ENCODE results near the gene AFTPH.

AFTPH gene

DNA sequence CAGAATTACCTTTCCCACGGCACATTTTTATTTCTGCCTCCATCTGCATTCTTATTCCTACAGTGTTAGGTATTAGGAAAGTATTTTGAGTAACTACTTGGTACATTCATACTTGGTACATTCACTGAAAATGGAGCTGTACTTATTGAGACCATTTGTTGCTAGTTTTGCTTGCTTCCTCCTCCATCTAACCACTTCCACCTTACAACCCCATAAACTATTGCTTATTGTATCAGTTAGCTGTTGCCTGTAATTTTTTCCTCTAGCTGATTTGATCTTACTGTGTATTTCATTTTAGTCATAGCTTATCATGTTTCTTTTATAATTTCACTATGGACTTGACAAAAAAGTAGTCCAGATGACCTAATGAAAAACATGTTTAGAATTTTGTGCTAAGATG is 50.7 kb downstream of the AFTPH start:
- no peak overlapping the region for H3K27ac ChIP-seq (ENCODE audit: low read depth, low read length)
- H3K36me3 ChIP-seq (ENCODE audit: control insufficient read depth, insufficient read depth, low read length): no peaks in the 10 kb centered on the region
- no peaks in the 10 kb centered on the region for H3K79me2 ChIP-seq (ENCODE audit: control insufficient read depth, insufficient read depth, low read length)
- no CpG with 5 or more reads among the region's 1 CpG for WGBS (ENCODE audit: extremely low coverage, insufficient coverage, low lambda C conversion rate)
- H2BK120ac ChIP-seq (ENCODE audit: low read depth, low read length): no peak overlapping the region
- H3K23ac ChIP-seq (ENCODE audit: low read length): no peak overlapping the region
- H4K5ac ChIP-seq (ENCODE audit: low read length): no peak overlapping the region
- no peak overlapping the region for H3K56ac ChIP-seq (ENCODE audit: low read length)
- H3K18ac ChIP-seq (ENCODE audit: low read length): no peak overlapping the region
- H3K79me1 ChIP-seq (ENCODE audit: low read length): no peaks in the 10 kb centered on the region
- no peak overlapping the region for H3K4me3 ChIP-seq (ENCODE audit: low read length)
- no peak overlapping the region for H2BK5ac ChIP-seq (ENCODE audit: low read length)
- H3K4ac ChIP-seq (ENCODE audit: low read depth, low read length): no peak overlapping the region
- no peaks in the 10 kb centered on the region for H3K27me3 ChIP-seq (ENCODE audit: insufficient read depth, low read length, poor library complexity)
- no peaks in the 10 kb centered on the region for H3K4me1 ChIP-seq (ENCODE audit: control insufficient read depth, low read depth, low read length)
- no peak for DNase-seq
- no peak overlapping the region for H4K8ac ChIP-seq (ENCODE audit: low read depth, low read length)
- H2AK5ac ChIP-seq (ENCODE audit: low read length): no peak overlapping the region
- H3K4me2 ChIP-seq (ENCODE audit: low read length): no peak overlapping the region
- no peak overlapping the region for H3K9ac ChIP-seq (ENCODE audit: low read length)
- no peak overlapping the region for H2BK15ac ChIP-seq (replicated peaks; ENCODE audit: low read depth)

DNA sequence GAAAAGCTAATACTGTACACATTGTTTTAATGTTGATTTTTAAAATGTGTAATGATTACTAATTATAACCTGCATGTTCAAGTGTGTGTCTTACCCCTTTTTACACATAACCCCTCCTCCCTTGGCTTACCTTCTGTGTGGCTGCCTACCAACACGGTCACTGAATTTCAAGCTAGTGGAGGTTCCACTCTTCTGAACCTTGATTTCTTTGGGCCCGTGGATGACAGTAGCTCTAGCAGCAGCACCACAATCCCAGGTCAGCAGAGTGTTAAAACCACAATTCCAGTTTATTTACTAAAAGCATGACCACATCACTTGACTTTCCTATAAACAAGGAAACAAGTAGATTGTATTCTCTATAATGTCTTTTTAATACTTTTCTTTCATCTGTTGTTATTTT is 56.9 kb downstream of the AFTPH start:
- Histone ChIP-seq H3K36me3 (ENCODE audit: control insufficient read depth, insufficient read depth, low read length) (no peaks in the 10 kb centered on the region), H3K18ac (ENCODE audit: low read length) (no peak overlapping the region), H3K56ac (ENCODE audit: low read length) (no peak overlapping the region), H3K4ac (ENCODE audit: low read depth, low read length) (no peak overlapping the region), H2BK5ac (ENCODE audit: low read length) (no peak overlapping the region), H2BK15ac (replicated peaks; ENCODE audit: low read depth) (no peak overlapping the region), H3K4me1 (ENCODE audit: control insufficient read depth, low read depth, low read length) (no peaks in the 10 kb centered on the region), H3K4me2 (ENCODE audit: low read length) (no peak overlapping the region), H3K23ac (ENCODE audit: low read length) (no peak overlapping the region), H4K8ac (ENCODE audit: low read depth, low read length) (no peak overlapping the region), H2BK120ac (ENCODE audit: low read depth, low read length) (no peak overlapping the region), H3K9ac (ENCODE audit: low read length) (no peak overlapping the region), H2AK5ac (ENCODE audit: low read length) (no peak overlapping the region), H3K79me2 (ENCODE audit: control insufficient read depth, insufficient read depth, low read length) (no peaks in the 10 kb centered on the region), H3K4me3 (ENCODE audit: low read length) (no peak overlapping the region), H3K27me3 (ENCODE audit: insufficient read depth, low read length, poor library complexity) (no peaks in the 10 kb centered on the region), H3K79me1 (ENCODE audit: low read length) (no peaks in the 10 kb centered on the region), H3K27ac (ENCODE audit: low read depth, low read length) (no peak overlapping the region), H4K5ac (ENCODE audit: low read length) (no peak overlapping the region)
- WGBS (ENCODE audit: extremely low coverage, insufficient coverage, low lambda C conversion rate): no CpG with 5 or more reads among the region's 2 CpGs
- DNase-seq: no peak

DNA sequence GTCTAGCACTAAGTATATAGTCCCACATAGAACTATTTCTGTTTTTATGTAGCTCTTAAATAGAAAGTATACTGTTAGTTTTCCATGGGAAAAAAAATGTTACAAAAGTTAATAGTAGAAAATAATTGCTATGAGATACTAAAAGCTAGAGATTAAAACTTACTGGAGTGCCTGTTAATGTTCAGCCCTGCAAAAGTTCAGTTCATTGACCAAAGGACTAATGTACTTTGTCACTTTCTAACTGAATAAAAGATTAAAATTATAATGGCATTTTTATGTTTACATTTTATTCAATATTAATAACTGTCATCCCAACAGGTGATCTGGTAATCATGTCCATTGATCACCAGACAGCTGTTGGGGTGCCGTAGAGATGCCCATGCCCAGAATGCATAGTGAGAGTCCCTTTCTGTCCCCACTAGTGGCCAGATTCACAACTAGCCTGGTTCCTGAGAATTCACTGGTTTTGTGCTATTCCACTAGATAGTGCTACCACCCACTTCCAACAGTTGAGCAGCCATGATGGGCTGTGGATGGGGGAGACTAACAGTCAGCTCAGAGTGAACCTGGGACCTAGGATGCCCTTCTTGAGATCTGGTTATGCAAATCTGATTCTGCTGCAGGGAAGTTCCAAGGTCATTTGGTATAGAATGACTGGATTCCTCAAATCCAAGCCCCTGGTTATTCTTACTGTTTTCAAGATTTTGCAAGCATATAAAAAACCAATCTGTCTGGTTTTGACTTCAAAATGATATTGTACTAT is 57.8 kb downstream of the AFTPH start:
- no peak overlapping the region for H3K23ac ChIP-seq (ENCODE audit: low read length)
- H3K4me2 ChIP-seq (ENCODE audit: low read length): no peak overlapping the region
- H3K4me3 ChIP-seq (ENCODE audit: low read length): no peak overlapping the region
- no peak for DNase-seq
- H3K36me3 ChIP-seq (ENCODE audit: control insufficient read depth, insufficient read depth, low read length): no peaks in the 10 kb centered on the region
- no peaks in the 10 kb centered on the region for H3K79me1 ChIP-seq (ENCODE audit: low read length)
- H3K18ac ChIP-seq (ENCODE audit: low read length): no peak overlapping the region
- no peaks in the 10 kb centered on the region for H3K79me2 ChIP-seq (ENCODE audit: control insufficient read depth, insufficient read depth, low read length)
- no peak overlapping the region for H3K27ac ChIP-seq (ENCODE audit: low read depth, low read length)
- H2BK15ac ChIP-seq (replicated peaks; ENCODE audit: low read depth): no peak overlapping the region
- H4K5ac ChIP-seq (ENCODE audit: low read length): no peak overlapping the region
- H2BK120ac ChIP-seq (ENCODE audit: low read depth, low read length): no peak overlapping the region
- H3K56ac ChIP-seq (ENCODE audit: low read length): no peak overlapping the region
- no peaks in the 10 kb centered on the region for H3K27me3 ChIP-seq (ENCODE audit: insufficient read depth, low read length, poor library complexity)
- no peak overlapping the region for H3K4ac ChIP-seq (ENCODE audit: low read depth, low read length)
- H2AK5ac ChIP-seq (ENCODE audit: low read length): no peak overlapping the region
- H4K8ac ChIP-seq (ENCODE audit: low read depth, low read length): no peak overlapping the region
- H3K4me1 ChIP-seq (ENCODE audit: control insufficient read depth, low read depth, low read length): no peaks in the 10 kb centered on the region
- H3K9ac ChIP-seq (ENCODE audit: low read length): no peak overlapping the region
- no peak overlapping the region for H2BK5ac ChIP-seq (ENCODE audit: low read length)
- WGBS (ENCODE audit: extremely low coverage, insufficient coverage, low lambda C conversion rate): no CpG with 5 or more reads among the region's 1 CpG

DNA sequence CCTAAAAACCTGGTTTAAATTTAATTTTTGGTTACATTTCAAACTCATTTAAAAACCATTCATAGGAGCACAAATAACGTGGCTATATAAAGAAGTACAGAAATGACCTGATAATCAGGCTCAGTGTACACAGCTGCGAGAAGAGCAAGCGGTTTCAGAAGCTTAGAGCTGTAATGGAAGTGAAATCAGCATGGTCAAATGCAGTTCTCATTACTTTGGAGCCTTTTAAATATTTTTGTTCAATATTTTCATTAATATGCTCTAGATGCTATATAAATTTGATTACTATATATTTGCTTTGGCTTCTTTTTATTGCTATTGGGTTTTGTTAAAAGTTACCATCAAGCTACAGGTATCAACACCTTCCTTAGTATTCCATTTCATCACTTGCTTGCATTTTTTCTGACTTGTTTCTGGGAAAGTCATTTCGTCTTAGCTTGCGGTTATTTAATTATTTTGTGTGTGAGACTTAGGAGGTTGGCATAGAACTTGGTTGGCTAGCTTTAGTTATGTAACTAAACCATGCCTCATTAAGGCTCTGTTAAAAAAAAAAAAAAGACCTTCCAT is 58.7 kb downstream of the AFTPH start:
- Histone ChIP-seq H3K9ac (ENCODE audit: low read length) (no peak overlapping the region), H3K4ac (ENCODE audit: low read depth, low read length) (no peak overlapping the region), H3K56ac (ENCODE audit: low read length) (no peak overlapping the region), H2AK5ac (ENCODE audit: low read length) (no peak overlapping the region), H2BK5ac (ENCODE audit: low read length) (no peak overlapping the region), H4K8ac (ENCODE audit: low read depth, low read length) (no peak overlapping the region), H3K4me1 (ENCODE audit: control insufficient read depth, low read depth, low read length) (no peaks in the 10 kb centered on the region), H3K23ac (ENCODE audit: low read length) (no peak overlapping the region), H3K4me3 (ENCODE audit: low read length) (no peak overlapping the region), H4K5ac (ENCODE audit: low read length) (no peak overlapping the region), H3K27me3 (ENCODE audit: insufficient read depth, low read length, poor library complexity) (no peaks in the 10 kb centered on the region), H3K36me3 (ENCODE audit: control insufficient read depth, insufficient read depth, low read length) (no peaks in the 10 kb centered on the region), H3K4me2 (ENCODE audit: low read length) (no peak overlapping the region), H3K18ac (ENCODE audit: low read length) (no peak overlapping the region), H3K79me1 (ENCODE audit: low read length) (no peaks in the 10 kb centered on the region), H3K79me2 (ENCODE audit: control insufficient read depth, insufficient read depth, low read length) (no peaks in the 10 kb centered on the region), H3K27ac (ENCODE audit: low read depth, low read length) (no peak overlapping the region), H2BK120ac (ENCODE audit: low read depth, low read length) (no peak overlapping the region), H2BK15ac (replicated peaks; ENCODE audit: low read depth) (no peak overlapping the region)
- no CpG with 5 or more reads among the region's 5 CpGs for WGBS (ENCODE audit: extremely low coverage, insufficient coverage, low lambda C conversion rate)
- no peak for DNase-seq

DNA sequence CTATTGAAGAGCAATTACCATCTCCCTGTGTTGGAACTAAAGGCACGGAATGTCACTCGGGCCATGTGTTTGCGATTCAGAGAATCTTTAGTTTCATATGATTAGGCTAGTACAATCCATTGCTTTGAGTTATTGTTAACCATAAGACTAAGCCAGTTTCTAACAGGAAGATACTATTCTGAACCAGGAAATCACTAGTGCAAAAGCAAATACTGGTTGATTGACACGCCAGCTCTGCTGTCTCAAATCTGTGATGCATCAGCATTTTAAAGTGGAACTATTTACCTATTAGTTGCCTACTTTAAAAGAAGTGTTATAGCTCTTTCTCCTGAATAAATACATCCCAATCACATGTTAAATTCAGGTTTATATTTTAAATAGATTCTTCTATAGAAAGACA is 61.9 kb downstream of the AFTPH start:
- H3K23ac ChIP-seq (ENCODE audit: low read length): no peak overlapping the region
- no peaks in the 10 kb centered on the region for H3K4me1 ChIP-seq (ENCODE audit: control insufficient read depth, low read depth, low read length)
- no peak overlapping the region for H4K5ac ChIP-seq (ENCODE audit: low read length)
- no peak overlapping the region for H3K4me2 ChIP-seq (ENCODE audit: low read length)
- no peaks in the 10 kb centered on the region for H3K27me3 ChIP-seq (ENCODE audit: insufficient read depth, low read length, poor library complexity)
- H3K36me3 ChIP-seq (ENCODE audit: control insufficient read depth, insufficient read depth, low read length): no peaks in the 10 kb centered on the region
- H2AK5ac ChIP-seq (ENCODE audit: low read length): no peak overlapping the region
- H3K79me2 ChIP-seq (ENCODE audit: control insufficient read depth, insufficient read depth, low read length): no peaks in the 10 kb centered on the region
- H2BK5ac ChIP-seq (ENCODE audit: low read length): no peak overlapping the region
- H3K4me3 ChIP-seq (ENCODE audit: low read length): no peak overlapping the region
- H2BK120ac ChIP-seq (ENCODE audit: low read depth, low read length): no peak overlapping the region
- H3K18ac ChIP-seq (ENCODE audit: low read length): no peak overlapping the region
- no peaks in the 10 kb centered on the region for H3K79me1 ChIP-seq (ENCODE audit: low read length)
- no peak overlapping the region for H3K56ac ChIP-seq (ENCODE audit: low read length)
- H4K8ac ChIP-seq (ENCODE audit: low read depth, low read length): no peak overlapping the region
- no peak for DNase-seq
- H3K4ac ChIP-seq (ENCODE audit: low read depth, low read length): no peak overlapping the region
- no CpG with 5 or more reads among the region's 4 CpGs for WGBS (ENCODE audit: extremely low coverage, insufficient coverage, low lambda C conversion rate)
- no peak overlapping the region for H3K27ac ChIP-seq (ENCODE audit: low read depth, low read length)
- no peak overlapping the region for H3K9ac ChIP-seq (ENCODE audit: low read length)
- H2BK15ac ChIP-seq (replicated peaks; ENCODE audit: low read depth): no peak overlapping the region

All from mesendoderm (in vitro differentiated cells).